ENCODE results near the gene FNDC1.
"Not testable (repeated sequence)": the region's sequence is repeated elsewhere in the genome, so short reads cannot be mapped to it uniquely, and the experiment has no call there.

DNA sequence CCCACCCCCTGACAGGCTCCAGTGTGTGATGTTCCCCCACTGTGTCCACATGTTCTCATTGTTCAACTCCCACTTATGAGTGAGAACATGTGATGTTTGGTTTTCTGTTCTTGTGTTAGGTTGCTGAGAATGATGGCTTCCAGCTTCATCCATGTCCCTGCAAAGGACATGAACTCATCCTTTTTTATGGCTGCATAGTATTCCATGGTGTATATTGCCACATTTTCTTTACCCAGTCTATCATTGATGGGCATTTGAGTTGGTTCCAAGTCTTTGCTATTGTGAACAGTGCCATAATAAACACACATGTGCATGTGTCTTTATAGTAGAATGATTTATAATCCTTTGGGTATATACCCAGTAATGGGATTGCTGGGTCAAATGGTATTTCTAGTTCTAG, 115.5 kb downstream of the FNDC1 start:
- TF ChIP-seq, protein P1, sequence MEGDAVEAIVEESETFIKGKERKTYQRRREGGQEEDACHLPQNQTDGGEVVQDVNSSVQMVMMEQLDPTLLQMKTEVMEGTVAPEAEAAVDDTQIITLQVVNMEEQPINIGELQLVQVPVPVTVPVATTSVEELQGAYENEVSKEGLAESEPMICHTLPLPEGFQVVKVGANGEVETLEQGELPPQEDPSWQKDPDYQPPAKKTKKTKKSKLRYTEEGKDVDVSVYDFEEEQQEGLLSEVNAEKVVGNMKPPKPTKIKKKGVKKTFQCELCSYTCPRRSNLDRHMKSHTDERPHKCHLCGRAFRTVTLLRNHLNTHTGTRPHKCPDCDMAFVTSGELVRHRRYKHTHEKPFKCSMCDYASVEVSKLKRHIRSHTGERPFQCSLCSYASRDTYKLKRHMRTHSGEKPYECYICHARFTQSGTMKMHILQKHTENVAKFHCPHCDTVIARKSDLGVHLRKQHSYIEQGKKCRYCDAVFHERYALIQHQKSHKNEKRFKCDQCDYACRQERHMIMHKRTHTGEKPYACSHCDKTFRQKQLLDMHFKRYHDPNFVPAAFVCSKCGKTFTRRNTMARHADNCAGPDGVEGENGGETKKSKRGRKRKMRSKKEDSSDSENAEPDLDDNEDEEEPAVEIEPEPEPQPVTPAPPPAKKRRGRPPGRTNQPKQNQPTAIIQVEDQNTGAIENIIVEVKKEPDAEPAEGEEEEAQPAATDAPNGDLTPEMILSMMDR (conservative IDR thresholded peaks at IDR 0.05; ENCODE audit: low read depth, low read length): not testable (repeated sequence)
- not testable (repeated sequence) for TF ChIP-seq EZH2 (IDR thresholded peaks at IDR 0.05; ENCODE audit: low read length, unreplicated experiment); EZH2phosphoT487 (IDR thresholded peaks at IDR 0.05; ENCODE audit: borderline replicate concordance, low read length)
